Breast epithelium (tissue), 3 donors: ENCODE measurements around the gene ALAS2.

Experiments
- CTCF ChIP-seq, 3 donors: fragments of 450-650 bp; IDR thresholded peaks; one replicate each; pipeline ENCODE4 v1.5.1; 2016 to 2017; ENCODE audit warnings: antibody characterized with exemption in 3 of 3, mild to moderate bottlenecking in 3 of 3, moderate library complexity in 3 of 3
- POLR2A ChIP-seq: fragments of 450-650 bp; IDR thresholded peaks from one replicate; pipeline ENCODE4 v1.6.1; 2016; ENCODE audit warnings: antibody characterized with exemption, mild to moderate bottlenecking, moderate library complexity

DNA sequence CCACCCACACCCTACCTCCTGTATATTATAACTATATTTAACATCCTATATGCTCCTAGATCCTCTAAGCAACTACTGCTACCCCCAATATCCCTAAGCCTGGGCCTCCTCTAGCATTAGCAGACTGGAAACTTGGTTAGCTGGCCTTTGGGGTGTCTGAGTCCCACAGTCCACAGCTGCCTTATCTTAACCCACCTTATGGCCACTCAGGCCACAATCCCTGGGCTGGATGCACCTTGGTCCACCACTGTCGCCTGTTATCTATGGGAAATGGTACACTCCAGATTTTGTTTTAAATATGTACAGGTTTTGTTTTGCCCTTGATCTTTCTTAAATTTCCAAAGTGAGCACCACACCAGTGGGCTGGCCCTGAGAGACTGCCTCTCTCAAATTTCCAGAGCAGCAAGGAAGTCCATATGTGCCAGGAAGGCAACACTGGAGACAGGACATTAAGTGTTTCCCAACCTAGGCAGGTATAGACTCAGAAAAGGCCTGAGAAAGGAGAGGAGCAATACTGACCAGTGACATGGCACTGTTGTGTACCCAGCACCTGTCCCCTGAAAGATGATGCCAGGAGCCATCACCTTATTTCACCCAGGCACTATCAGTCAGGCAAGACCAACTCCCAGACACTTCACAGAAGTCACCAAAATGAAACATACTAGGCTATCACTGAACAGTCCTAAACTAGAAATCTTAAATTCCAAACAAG lies 37.7 kb downstream of the ALAS2 start:
- TF ChIP-seq CTCF (IDR thresholded peaks at IDR 0.05) = no peak
- no peak for TF ChIP-seq POLR2A
